Esophagus squamous epithelium (tissue), 4 donors: ENCODE measurements around the gene DLEC1.

Experiments used
- CTCF ChIP-seq, 6 experiments: fragments of 450-650 bp in 4 of 6; fragments of 200-600 bp in 2 of 6; sonication (generic) in 2 of 6; IDR thresholded peaks; one replicate each; pipeline ENCODE4 v1.5.1; 2016 to 2019; ENCODE audit warnings: antibody characterized with exemption in 6 of 6, mild to moderate bottlenecking in 4 of 6, moderate library complexity in 4 of 6
- POLR2A ChIP-seq, 4 donors: fragments of 450-650 bp; IDR thresholded peaks; one replicate each; pipeline ENCODE4 v1.6.1; 2017; ENCODE audit warnings: antibody characterized with exemption in 4 of 4, mild to moderate bottlenecking in 4 of 4, moderate library complexity in 3 of 4

DNA sequence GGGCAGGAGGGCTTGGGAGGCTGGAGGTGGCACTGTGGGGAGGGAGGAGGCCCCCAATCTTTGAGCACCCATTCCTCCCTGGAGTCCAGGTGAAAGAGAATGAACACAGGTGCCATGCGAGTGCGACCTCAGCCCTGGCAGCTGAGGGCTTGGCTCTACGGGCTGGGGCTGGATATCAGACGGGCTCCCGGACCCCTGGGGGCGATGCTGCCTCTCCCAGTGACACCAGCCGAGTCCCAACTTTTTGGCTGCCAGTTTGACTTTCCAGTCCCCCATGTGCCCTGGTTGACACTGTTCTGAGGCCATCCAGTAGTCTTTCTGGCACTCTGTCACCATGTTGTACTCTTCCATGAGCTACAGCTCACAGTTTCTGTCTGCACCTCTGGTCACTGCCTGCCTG lies 47.2 kb upstream of the DLEC1 start:
- TF ChIP-seq CTCF (IDR thresholded peaks at IDR 0.05) (no peak), POLR2A (IDR thresholded peaks at IDR 0.05) (no peak)
